ENCODE results near the gene NAV2. TPM values are rescaled to one million over a fixed set of nuclear protein-coding genes. Genes with fewer than 3 reads are reported as not detected.
"Not testable (repeated sequence)": the region's sequence is repeated elsewhere in the genome, so short reads cannot be mapped to it uniquely, and the experiment has no call there.

Gene NAV2
- polyA plus RNA-seq, 1 donor (not counting 4 experiments of a cell fraction or from before 2014, with no cell fraction given): 4.0 TPM

GRCh38 chr11:19959648-19960059 lies 247.0 kb downstream of the NAV2 start:
- Histone ChIP-seq H3K79me2 (ENCODE audit: control insufficient read depth, insufficient read depth, low read length) (no peaks in the 10 kb centered on the region), H3K4me2 (ENCODE audit: control insufficient read depth, extremely low read depth, insufficient read depth, low read depth, low read length) (no peak overlapping the region), H3K9me1 (ENCODE audit: control insufficient read depth, extremely low read depth, insufficient read depth, low read length) (no peaks in the 10 kb centered on the region), H3K9ac (ENCODE audit: control insufficient read depth, extremely low read depth, insufficient read depth, low read length) (no peak overlapping the region), H3K27ac (ENCODE audit: control insufficient read depth, insufficient read depth, low read length) (no peak overlapping the region), H3K4me3 (ENCODE audit: control insufficient read depth in 2 of 3, extremely low read depth in 1 of 3, insufficient read depth in 2 of 3, low read depth in 1 of 3, low read length in 3 of 3) (no peak overlapping the region), H3K9me3 (ENCODE audit: control insufficient read depth, low read depth, low read length) (no peaks in the 10 kb centered on the region), H3K4me1 (ENCODE audit: control insufficient read depth, extremely low read depth, insufficient read depth, low read length) (no peaks in the 10 kb centered on the region), H4K20me1 (ENCODE audit: control insufficient read depth, extremely low read depth, insufficient read depth, low read length) (no peaks in the 10 kb centered on the region), H3K36me3 (ENCODE audit: control insufficient read depth in 2 of 2, extremely low read depth in 1 of 2, insufficient read depth in 2 of 2, low read length in 2 of 2) (no peaks in the 10 kb centered on the region), H2AFZ (ENCODE audit: control insufficient read depth, low read length) (no peak overlapping the region), H3K27me3 (ENCODE audit: control insufficient read depth, extremely low read depth, insufficient read depth, low read length) (no peaks in the 10 kb centered on the region)
- DNase-seq (ENCODE audit: low read depth, low spot score): no peak
- dilution Hi-C loops (cut with MboI; ENCODE audit: extremely low pct_ligation_motif_present, low sequenced_read_pairs): no loop called here
- TF ChIP-seq EZH2 (IDR thresholded peaks at IDR 0.05; ENCODE audit: low read length): no peak
- TF ChIP-seq CTCF (optimal IDR thresholded peaks at IDR 0.05 in 1 of 3, IDR thresholded peaks at IDR 0.05 in 1 of 3, conservative IDR thresholded peaks at IDR 0.05 in 1 of 3; ENCODE audit: extremely low read depth in 1 of 3, insufficient read depth in 2 of 3, low read length in 3 of 3): no peak
- FAIRE-seq: no peak

GRCh38 chr11:19960410-19960809 lies 247.8 kb downstream of the NAV2 start:
- H3K4me2 ChIP-seq (ENCODE audit: control insufficient read depth, extremely low read depth, insufficient read depth, low read depth, low read length); H3K9me3 ChIP-seq (ENCODE audit: control insufficient read depth, low read depth, low read length); H3K9ac ChIP-seq (ENCODE audit: control insufficient read depth, extremely low read depth, insufficient read depth, low read length); H3K27ac ChIP-seq (ENCODE audit: control insufficient read depth, insufficient read depth, low read length); dilution Hi-C loops (cut with MboI; ENCODE audit: extremely low pct_ligation_motif_present, low sequenced_read_pairs); H3K27me3 ChIP-seq (ENCODE audit: control insufficient read depth, extremely low read depth, insufficient read depth, low read length); FAIRE-seq; H3K9me1 ChIP-seq (ENCODE audit: control insufficient read depth, extremely low read depth, insufficient read depth, low read length); H3K79me2 ChIP-seq (ENCODE audit: control insufficient read depth, insufficient read depth, low read length); H3K36me3 ChIP-seq (ENCODE audit: control insufficient read depth in 2 of 2, extremely low read depth in 1 of 2, insufficient read depth in 2 of 2, low read length in 2 of 2); H2AFZ ChIP-seq (ENCODE audit: control insufficient read depth, low read length); H3K4me1 ChIP-seq (ENCODE audit: control insufficient read depth, extremely low read depth, insufficient read depth, low read length); H3K4me3 ChIP-seq (ENCODE audit: control insufficient read depth in 2 of 3, extremely low read depth in 1 of 3, insufficient read depth in 2 of 3, low read depth in 1 of 3, low read length in 3 of 3); H4K20me1 ChIP-seq (ENCODE audit: control insufficient read depth, extremely low read depth, insufficient read depth, low read length); DNase-seq (ENCODE audit: low read depth, low spot score): not testable (repeated sequence)

- no peak overlapping the region for H2AFZ ChIP-seq (ENCODE audit: control insufficient read depth, low read length)
- dilution Hi-C loops (cut with MboI; ENCODE audit: extremely low pct_ligation_motif_present, low sequenced_read_pairs): no loop called here
- no peak overlapping the region for H3K27ac ChIP-seq (ENCODE audit: control insufficient read depth, insufficient read depth, low read length)
- FAIRE-seq: no peak
- no peak for DNase-seq (ENCODE audit: low read depth, low spot score)
- no peaks in the 10 kb centered on the region for H3K4me1 ChIP-seq (ENCODE audit: control insufficient read depth, extremely low read depth, insufficient read depth, low read length)
- no peaks in the 10 kb centered on the region for H3K79me2 ChIP-seq (ENCODE audit: control insufficient read depth, insufficient read depth, low read length)
- no peaks in the 10 kb centered on the region for H3K9me1 ChIP-seq (ENCODE audit: control insufficient read depth, extremely low read depth, insufficient read depth, low read length)
- H3K36me3 ChIP-seq (ENCODE audit: control insufficient read depth in 2 of 2, extremely low read depth in 1 of 2, insufficient read depth in 2 of 2, low read length in 2 of 2): no peaks in the 10 kb centered on the region
- no peaks in the 10 kb centered on the region for H3K27me3 ChIP-seq (ENCODE audit: control insufficient read depth, extremely low read depth, insufficient read depth, low read length)
- H3K4me3 ChIP-seq (ENCODE audit: control insufficient read depth in 2 of 3, extremely low read depth in 1 of 3, insufficient read depth in 2 of 3, low read depth in 1 of 3, low read length in 3 of 3): no peak overlapping the region
- no peaks in the 10 kb centered on the region for H4K20me1 ChIP-seq (ENCODE audit: control insufficient read depth, extremely low read depth, insufficient read depth, low read length)
- TF ChIP-seq EZH2 (IDR thresholded peaks at IDR 0.05; ENCODE audit: low read length) (no peak), CTCF (optimal IDR thresholded peaks at IDR 0.05 in 1 of 3, IDR thresholded peaks at IDR 0.05 in 1 of 3, conservative IDR thresholded peaks at IDR 0.05 in 1 of 3; ENCODE audit: extremely low read depth in 1 of 3, insufficient read depth in 2 of 3, low read length in 3 of 3) (no peak)
- H3K9me3 ChIP-seq (ENCODE audit: control insufficient read depth, low read depth, low read length): no peaks in the 10 kb centered on the region
- H3K9ac ChIP-seq (ENCODE audit: control insufficient read depth, extremely low read depth, insufficient read depth, low read length): no peak overlapping the region
- no peak overlapping the region for H3K4me2 ChIP-seq (ENCODE audit: control insufficient read depth, extremely low read depth, insufficient read depth, low read depth, low read length)
Observed at GRCh38 chr11:19961225-19961624, 248.6 kb downstream of the NAV2 start.
